ENCODE results near the gene SMYD5.

SMYD5 gene

DNA sequence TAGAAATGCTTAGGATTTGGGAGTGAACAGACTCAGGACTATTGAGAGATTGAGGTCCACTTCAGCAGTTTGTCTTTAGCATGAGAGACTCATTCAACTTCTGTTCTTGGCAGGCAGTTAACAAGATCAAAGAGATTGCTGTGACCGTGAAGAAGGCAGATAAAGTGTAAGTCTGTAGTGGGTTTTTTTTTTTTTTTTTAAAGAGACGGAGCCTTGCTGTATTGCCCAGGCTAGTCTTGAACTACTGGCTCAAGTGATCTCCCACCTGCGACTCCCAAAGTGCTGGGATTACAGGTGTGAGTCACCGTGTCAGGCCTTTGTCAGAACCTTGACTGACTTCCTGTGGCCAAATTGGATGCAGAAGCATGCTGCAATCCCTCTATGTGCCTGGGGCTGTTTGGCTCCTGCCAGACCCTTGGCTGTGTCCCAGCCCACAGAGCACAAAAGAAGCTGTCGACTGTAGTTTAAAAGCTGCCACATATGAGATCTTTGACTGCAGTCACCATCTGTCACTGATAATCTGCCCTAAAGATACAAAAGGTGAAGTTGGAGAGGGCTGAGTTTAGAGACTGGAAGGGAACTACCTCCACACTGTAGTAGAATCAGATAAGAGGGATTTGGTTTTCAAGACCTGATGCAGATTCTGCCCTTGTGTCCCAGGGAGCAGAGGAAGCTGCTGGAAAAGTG lies 30.0 kb downstream of the SMYD5 start:
- DNase-seq = no peak

DNA sequence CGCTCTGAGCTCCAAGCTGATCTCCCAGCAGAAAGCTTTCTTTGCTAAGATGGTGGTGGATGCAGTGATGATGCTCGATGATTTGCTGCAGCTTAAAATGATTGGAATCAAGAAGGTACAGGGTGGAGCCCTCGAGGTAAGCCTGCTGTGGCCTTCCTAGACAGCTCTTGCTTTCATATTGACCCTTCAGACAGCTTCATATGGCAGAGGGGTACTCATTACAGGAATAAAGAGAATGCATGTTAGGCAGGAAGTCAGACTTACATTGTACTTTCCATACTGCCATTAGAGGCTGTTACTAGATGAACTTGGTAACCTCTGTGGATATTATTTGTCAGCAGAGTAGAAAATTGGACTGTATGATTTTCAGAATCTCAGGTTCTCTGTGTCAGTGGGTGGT lies 30.5 kb downstream of the SMYD5 start:
- DNase-seq = no peak

GRCh38 chr2:73246850-73247249 lies 32.8 kb downstream of the SMYD5 start:
- DNase-seq = no peak

- no peak for DNase-seq
These were observed 35.6 kb downstream of the SMYD5 start for GRCh38 chr2:73249636-73250035.

DNA sequence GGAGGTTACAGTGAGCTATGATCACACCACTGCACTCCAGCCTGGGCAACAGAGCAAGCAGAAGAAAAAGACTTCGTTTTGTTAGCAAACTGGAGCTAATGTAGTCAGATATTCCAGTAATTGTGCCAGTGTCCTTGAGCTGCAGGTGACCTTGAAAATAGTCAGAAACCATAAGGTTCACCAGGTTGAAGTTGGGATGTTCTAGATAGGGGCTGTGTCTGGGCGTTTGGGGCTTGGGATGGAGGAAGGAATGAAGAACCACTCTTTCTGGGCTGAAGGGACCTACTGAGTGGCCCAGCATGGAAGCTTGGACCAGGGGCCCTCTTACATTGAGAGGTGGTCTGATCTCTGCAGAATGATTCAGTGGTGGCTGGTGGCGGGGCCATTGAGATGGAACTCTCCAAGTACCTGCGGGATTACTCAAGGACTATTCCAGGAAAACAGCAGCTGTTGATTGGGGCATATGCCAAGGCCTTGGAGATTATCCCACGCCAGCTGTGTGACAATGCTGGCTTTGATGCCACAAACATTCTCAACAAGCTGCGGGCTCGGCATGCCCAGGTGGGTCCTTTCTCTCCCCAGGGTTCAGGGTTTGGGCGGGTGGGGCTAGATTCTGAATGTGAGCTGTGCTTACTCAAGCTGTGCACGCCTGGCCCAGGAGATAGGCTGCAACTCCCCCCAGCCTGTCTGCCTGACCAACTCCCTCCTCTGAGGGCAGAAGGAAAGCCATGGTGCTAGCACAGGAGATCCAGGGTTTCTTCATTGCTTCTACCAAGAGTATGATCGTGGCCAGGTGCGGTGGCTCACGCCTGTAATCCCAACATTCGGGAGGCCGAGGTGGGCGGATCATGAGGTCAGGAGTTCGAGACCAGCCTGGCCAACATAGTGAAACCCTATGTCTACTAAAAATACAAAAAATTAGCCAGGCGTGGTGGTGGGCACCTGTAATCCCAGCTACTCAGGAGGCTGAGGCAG lies 37.1 kb downstream of the SMYD5 start:
- DNase-seq = no peak

DNA sequence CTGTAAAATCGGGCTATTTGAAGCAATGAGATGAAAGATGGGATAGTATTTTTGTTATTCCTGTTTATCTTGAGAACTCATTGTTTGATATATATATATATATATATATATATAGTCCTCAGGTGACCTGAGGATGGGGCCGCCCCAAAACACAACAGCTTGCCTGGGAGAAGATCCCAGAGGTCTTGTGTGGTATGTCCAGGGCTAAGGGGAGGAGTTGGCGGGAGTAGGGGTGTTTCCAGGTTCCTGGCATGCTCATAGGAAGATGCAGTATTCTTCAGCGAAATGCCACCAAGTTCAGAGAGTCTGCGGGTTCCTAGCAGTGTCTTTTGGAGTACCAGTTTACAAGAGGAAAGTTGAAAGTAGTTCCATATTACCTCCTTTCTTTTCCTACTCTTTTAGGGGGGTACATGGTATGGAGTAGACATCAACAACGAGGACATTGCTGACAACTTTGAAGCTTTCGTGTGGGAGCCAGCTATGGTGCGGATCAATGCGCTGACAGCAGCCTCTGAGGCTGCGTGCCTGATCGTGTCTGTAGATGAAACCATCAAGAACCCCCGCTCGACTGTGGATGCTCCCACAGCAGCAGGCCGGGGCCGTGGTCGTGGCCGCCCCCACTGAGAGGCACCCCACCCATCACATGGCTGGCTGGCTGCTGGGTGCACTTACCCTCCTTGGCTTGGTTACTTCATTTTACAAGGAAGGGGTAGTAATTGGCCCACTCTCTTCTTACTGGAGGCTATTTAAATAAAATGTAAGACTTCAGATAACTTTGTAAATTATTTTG lies 38.4 kb downstream of the SMYD5 start:
- DNase-seq = no peak

GRCh38 chr2:73253400-73253799 lies 39.4 kb downstream of the SMYD5 start:
- no peak for DNase-seq

GRCh38 chr2:73253901-73254300 lies 39.9 kb downstream of the SMYD5 start:
- no peak for DNase-seq

DNA sequence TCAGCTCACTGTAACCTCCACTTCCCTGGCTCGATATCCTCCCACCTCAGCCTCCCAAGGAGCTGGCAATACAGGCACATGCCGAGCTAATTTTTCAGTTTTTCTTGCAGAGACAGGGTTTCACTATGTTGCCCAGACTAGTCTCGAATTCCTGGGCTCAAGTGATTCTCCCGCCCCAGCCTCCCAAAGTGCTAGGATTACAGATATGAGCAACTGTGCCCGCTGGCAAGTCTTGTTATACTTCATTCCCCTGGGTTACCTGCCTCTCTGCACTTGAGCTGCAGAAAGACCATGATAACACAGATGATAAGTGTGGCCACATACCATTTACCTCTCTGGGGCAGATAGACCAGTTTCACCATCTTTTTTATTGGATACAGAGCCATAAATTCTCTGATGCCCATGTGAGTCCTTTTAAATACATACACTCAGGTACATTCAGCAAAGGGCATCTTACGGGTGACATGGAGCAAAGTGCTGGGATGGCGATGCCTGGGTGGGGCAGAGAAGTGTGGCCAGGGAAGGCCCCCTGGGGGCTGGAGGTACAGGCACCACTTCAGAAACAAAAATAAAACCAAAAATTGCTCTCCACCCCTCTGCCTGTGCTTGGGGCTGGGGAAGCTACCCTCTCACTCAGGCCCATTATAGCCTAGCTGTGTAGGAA lies 40.4 kb downstream of the SMYD5 start:
- no peak for DNase-seq

GRCh38 chr2:73255007-73255644 lies 41.1 kb downstream of the SMYD5 start:
- no peak for DNase-seq

GRCh38 chr2:73255907-73256617 lies 42.0 kb downstream of the SMYD5 start:
- DNase-seq = no peak

DNA sequence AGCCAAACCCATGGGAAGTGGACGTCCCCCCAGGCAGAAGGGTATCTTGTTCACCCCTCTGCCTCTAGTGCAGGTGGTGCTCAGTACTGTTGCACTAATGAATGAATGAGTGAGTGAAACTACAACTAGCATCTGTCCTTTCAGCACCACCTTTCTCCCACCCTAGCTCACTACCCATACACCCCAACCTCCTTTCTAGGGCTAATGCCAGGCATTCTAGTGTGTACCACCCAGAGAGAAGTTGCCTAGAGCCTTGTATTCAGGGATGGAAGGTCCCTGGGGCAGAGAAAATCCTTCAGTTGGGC lies 42.5 kb downstream of the SMYD5 start:
- no peak for DNase-seq

- no peak for DNase-seq
These were observed 43.0 kb downstream of the SMYD5 start for GRCh38 chr2:73257021-73257420.

DNA sequence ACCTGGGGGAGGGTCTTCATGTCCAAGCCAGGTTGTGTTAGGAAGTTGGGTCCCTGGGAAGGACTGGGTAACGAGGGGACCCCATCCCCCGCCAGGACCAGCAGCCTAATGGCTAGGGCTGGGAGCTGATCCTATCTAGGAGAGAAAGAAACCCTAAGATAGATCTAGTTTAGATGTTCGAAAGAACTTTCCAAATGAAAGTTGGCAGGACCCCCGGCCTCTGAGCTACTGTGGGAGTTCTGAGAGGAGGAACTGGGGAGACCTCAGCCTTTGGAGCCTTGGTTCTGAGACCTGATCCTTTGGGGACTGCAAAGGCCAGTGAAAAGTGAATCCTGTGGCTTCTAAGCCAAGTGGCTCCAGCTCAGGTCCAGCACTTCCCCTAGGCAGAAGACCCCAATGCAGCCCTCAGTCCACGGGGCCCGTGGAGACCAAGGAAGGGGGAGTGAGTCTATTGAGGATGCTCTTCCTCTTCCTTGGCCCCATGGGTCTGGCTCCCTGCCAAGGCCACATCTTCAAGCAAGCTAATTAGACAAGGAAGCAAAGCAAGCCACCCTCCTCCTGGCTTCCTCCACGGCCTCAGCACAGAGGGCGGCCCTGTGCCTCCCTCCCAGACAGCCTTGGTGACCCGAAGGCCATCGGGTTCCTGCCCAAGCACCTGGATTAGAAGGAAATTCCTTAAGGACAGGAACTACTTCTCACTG lies 43.5 kb downstream of the SMYD5 start:
- DNase-seq = no peak

- DNase-seq = no peak
These were observed 44.3 kb downstream of the SMYD5 start for GRCh38 chr2:73258186-73258912.

GRCh38 chr2:73258913-73259215 lies 44.8 kb downstream of the SMYD5 start:
- no peak for DNase-seq

- DNase-seq = no peak
These were observed 45.2 kb downstream of the SMYD5 start for GRCh38 chr2:73259276-73259675.

DNA sequence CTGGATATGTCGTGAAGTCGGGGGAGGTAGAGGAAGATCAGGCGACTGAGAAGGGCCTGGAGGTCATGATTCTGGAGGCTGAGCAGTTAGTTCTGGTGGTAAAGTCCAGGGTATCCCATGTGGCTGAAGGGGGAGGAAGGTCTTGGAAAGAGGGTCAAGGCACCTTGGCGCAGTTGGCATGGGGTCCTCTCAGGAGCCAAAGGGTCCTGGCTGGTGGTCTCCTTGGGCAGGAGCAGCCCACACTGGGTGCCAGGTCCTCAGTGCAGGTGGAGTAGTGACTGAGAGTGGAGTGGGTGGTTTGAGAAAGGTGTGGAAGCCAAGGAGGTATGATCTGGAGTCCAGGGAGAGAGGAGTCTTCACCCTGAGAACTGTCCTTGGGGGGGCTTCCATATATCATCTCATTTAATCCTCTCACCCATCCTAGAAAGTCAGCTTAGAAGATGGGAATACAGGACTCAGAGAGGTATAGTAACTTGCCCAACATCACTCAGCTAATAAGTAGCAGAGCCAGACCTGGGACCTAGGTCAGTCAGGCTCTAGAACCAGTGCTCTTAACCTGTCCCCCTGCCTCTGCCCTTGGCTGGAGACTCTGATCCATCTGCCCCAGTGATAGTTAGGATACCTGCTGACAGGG lies 45.8 kb downstream of the SMYD5 start:
- DNase-seq = no peak

DNA sequence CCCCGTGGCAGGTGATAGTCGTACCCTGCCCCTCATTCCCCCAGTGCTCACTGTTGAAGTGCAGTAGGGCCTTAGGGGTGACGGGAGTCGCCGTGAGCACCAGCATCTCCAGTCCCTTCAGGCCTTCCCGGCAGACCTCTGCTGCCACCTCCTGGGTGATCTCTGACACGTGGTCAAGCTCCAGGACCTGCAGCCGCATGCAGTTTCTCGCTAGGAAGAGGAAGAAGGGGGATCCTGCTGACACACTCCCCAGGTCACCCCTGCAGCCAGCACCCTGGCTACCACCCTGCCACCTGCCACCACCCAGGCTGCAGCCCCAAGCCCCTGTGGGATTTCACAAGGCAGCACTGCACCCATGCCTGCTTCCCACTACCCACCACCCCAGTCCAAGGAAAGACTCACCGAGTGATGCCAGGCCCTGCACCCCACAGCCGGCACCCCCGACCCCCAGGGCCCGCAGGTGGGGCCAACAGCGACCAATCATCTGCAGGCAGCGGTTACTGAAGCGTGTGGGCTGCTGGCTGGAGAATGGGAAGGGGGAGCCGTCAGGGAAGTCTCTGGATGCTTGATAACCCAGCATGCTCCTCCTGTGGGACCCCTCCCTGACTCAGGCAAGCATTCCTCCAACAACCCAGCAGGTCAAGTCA lies 46.4 kb downstream of the SMYD5 start:
- peak; percentile 95 for DNase-seq
